ENCODE results near the gene EMILIN2.
"Not testable (repeated sequence)": the region's sequence is repeated elsewhere in the genome, so short reads cannot be mapped to it uniquely, and the experiment has no call there.

The EMILIN2 gene

DNA sequence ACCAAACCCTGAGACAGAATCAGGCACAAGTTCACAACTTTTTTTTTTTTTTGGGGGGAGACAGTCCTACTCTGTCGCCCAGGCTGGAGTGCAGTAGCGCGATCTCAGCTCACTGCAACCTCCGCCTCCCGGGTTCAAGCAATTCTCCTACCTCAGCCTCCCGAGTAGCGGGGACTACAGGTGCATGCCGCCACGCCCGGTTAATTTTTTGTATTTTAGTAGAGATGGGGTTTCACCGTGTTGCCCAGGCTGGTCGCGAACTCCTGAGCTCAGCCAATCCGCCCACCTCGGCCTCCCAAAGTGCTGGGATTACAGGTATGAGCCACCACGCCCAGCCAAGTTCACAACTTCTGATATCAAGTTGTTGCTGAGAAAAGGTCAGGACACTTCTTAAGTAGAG is 68.7 kb downstream of the EMILIN2 start:
- DNase-seq (ENCODE audit: low read depth in 2 of 2), result not testable (repeated sequence)

DNA sequence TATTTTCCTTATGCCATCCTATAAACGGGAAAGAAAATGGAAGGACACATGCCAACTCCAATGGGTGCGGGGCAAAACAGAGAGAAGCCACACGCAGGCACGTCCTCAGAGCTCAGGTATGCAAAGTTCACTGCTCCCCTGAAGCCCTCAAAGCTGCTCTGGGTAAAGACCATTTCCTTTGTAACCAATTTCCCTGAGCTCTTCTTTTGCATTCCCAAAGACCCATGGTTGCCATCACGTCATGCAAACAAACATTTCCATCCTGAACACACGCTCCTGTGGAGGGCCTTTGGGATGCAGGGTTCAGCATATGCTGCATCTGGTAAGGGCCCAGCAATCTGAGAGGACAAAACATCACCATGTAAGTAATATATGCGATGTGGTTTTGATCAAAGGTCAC is 69.4 kb downstream of the EMILIN2 start:
- no peak for DNase-seq (ENCODE audit: low read depth in 2 of 2)

DNA sequence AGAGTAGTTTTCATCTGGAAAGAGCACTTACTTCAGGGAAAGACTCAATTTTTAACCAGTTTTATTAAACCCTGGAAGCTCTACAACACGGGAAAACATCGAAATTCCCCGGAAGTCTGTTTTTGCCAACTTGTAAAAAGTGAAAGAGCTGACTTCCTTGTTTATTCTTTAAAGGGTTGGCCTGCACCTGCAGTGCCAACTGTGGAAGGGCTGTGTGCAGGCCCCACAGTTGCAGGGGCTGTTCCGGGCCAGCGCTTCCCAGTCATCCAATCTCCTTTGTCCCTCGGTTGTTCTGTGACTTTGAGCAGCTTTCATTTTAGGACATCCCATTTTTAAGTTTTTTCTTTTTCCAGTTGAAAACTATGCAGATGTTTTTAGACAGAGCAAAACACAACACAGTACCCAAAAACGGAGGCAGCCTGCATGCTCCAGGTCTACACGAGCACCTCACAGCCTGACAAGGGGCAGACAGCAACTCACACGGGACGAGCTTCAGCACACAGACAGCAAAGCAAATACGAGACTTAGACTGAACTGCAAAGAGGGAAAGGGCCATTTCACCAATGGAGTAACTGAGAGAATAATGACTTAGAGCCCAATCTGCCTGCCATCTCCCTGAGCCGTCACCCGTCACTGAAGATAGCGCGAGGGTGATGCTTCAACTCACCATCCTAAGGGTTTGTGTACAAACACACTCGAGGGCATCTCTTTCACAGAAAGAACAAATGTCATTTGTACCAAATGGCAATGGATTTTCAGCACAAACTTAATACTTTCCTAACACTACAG is 70.6 kb downstream of the EMILIN2 start:
- no peak for DNase-seq (ENCODE audit: low read depth in 2 of 2)

DNA sequence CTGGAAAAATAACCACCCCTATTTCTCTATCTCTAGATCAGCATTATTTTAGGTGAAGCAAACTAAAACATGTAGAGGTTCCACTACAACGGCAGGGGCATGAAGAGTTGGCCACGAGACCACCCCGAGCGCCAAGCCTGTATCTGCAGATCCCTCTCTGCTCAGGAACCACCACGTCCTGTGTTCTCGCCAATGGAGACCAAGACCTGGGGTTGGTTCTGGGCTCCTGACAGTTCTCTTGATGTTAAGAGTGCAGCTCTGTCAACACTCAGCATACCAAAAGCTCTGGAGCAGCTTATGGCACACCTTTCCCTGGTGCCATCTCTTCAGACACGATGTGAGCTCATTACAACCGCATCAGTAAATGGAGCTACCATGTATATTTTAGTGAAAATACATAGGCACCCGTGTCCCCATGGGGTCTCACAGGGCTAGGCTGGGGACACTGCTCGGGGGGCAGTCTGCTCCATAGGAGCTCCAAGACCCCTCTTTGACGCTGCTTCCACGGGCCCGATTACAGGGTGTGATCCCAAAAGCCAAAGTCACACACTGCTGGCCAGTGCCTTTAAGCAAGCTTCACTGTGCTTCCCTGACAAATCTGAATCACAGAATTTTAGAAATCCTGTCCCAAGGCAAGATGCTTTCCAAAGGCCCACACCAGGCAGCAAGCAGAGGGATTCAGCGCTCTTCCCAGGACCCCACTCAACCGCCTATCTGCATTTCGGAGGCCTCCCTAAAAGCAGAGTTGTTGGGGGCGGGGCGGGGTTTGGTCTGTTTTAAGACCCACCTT is 72.2 kb downstream of the EMILIN2 start:
- no peak for DNase-seq (ENCODE audit: low read depth in 2 of 2)

DNA sequence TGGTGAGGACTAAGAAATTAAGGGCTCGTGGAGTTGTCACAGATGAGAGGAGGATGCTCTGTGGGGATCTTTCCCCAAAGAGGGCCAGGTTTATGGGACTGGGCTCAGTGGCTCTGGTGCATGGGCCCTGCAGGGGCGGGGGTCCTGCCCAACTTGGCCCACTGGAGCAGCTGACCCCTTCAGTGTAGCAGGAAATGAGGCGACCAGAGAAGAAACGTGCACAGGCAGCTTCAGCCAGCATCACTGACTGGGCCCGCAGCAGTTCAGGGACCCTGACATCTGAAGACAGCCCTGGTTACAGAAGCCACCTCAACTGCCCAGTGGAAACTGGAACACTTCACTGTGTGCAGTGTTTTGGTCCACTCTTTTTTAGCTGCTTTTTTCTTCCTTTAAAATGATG is 72.8 kb downstream of the EMILIN2 start:
- DNase-seq (ENCODE audit: low read depth in 2 of 2), result no peak

DNA sequence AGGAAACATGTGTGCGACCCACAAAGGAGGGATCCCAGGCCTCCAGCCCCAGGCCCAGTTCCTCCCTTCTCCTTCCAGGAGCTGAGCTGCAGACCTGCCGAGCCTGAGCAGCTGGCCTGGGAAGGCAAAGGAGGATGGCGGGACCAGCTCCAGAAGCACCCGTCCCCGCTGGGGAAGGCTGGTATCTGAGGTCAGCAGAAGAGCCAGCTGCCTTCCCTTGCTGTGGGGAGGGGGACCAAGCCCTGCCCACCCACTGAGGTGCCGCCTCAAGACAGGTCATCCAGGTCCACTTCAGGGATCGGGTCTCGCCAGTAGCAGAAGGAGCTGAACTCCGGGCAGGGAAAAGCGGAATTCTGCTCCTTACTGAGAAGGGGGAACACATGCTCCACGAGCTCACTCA is 73.2 kb downstream of the EMILIN2 start:
- DNase-seq (ENCODE audit: low read depth in 2 of 2), result no peak

DNA sequence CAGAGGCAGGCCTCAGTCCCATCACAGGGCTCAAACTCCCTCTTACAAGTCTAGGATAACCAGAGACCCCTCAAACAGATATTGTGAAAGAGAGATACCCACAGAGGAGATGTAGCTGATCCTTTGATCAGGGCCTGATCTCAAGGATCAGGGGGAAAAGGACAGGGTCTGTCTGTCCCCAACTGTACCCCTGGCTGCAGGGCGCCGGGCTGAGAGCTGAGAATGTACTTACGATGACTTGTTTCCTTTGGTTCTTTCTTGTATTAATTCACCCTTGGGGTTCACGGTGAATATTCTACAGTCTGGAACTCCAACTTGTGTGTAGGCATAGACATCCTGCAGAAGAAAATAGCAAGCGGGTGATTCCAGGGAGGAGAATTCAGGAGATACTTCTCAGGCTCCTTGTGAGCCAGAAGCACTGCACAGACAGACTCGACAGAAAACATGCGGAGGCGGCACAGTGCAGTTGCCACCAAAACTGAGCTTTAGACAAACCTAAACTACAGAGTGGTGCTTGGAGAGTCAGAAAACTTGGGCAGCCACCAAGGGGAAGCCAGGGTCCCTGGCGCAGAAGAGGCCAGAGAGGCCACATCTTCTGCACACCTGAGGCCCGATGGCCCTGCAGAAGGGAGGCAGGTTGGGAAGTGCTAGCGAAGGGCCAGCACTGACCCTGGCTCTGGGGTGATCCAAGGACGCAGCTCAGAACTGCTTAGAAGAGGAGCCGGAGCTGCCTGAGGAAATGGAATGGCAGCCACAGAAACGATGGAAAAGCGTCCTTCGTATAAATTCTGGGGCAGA is 73.9 kb downstream of the EMILIN2 start:
- DNase-seq (ENCODE audit: low read depth in 2 of 2), result no peak

DNA sequence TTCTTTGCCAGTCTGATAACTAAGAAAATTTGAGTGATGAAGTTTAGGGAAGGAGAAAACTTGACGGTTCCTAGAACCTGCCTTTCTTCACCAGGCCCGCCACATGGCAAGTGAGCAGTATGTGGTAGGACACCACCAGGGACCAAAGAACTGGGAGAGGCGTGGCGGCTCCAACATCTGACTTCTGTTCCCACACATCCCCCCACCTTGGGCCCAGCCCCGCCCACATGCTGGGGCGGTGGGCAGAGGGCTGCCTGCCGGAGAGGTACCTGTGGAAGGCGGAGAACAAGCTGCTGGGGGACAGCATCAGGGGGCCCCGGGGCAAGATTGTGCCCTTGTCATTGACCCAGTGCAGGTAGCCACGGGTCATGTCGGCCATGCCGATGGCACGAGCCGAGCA is 75.0 kb downstream of the EMILIN2 start:
- DNase-seq (ENCODE audit: low read depth in 2 of 2), result no peak

DNA sequence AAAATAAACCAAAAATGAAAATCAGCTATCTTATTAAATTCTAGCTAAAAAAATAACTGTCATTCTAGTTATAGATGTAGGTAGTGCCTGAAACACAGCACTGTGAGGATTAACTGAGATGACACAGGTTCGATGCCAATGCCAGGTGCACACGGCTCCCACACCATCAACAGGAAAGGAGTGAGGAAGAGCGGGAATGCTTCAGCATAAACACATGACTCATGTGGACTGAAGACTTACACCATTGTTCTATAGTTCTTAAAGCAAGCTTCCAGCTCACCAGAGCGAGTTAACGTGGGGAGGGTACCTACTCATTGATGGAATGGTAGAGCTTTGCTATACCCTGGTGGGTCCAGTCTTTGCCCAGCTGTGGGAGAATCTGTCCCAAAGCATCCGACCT is 76.7 kb downstream of the EMILIN2 start:
- DNase-seq (ENCODE audit: low read depth in 2 of 2), result no peak

DNA sequence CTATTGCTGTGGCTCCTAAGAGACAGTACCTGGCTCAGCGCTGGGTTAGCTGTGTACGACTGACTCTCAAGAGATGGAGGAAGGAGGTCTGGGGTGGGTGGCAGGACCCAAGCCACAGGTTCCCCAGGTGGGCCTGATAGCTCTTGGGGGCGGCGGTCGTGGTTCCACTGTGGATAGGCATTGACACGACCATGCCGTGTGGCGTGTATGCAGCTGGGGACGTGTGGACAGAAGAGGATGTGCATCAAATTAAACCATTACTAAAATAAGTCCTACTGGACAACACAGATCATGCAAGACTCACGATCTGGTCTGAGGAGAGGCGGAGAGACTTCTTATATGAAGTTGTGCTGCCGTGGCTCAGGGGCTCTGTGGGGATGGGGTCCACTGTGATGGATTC is 78.1 kb downstream of the EMILIN2 start:
- DNase-seq (ENCODE audit: low read depth in 2 of 2), result no peak

DNA sequence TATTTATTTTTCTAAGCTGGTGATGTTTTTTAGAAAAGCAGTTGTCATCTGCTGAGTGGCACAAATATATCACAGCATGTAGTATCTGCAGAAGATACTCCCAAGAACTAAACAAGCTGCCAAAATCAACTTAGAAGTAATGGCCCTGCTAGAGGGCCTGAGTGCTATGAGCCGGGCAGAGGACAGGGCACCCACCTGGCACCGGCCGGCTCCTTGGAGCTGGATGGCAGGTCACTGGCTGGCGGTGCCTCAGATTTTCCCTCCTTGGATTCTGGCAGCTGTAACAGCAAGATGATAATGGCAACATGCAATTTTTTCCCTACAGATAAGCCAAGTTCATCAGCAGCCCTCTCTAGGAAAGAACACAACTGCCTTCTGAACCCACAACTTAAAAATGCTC is 79.7 kb downstream of the EMILIN2 start:
- no peak for DNase-seq (ENCODE audit: low read depth in 2 of 2)

DNA sequence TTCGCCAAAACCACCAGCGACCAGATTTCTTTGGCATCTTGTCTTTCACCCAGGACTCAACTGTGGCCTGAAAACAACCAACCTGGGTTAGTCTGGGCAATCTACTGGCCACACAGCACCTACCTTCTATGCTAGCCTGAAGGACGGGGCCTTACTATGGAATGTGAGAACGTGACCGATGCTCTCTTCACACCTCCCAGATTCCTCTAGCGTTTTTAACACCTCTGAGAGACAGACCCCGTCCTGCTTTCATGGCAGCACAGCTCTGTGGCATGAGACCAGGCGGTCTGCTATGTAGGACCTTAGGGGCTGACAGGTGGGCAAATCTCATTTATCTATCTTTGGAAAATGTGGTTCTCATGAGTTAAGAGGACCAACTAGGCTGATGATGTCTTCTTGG is 80.9 kb downstream of the EMILIN2 start:
- DNase-seq (ENCODE audit: low read depth in 2 of 2), result no peak

DNA sequence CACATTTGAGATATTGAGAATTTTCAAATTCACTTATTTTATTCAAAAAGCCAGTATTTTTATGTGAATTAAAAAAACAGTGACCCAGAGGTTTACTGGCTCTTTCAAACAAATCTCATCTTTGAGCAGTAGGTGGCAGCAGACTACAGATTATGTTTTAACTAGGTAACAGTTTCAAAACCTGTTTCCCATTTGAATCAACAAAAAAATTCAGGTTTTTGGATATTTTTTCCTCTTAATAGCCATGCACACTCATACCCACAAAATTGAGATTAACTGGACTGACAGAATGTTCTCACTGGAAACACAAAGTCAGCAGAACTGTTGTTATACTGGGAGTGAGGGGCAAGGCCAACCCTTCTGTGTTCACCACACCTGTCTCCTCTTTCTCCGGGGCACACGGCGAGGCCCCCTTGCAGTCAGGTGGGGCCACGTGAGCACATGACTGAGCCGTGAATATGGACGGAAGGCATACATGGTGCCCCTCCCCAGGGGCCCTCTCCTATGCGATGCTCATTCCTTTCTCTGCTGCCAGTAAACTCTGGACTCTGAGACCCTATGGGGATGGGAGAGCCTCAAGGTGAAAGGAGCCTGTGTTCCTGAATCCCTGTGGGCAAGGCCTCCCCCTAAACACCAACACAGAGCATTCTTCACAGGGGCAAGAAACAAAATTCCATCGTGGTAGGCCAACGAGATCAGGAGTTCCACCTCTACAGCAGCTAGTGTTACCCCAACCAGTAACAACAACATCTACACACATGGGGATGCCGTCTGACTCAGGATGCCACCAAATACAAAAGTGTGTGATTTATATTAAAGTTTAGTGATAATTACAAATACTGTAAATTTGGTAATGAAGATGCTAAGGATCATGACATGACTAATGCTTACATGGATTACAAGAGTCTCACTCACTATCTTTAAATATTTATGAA is 85.7 kb downstream of the EMILIN2 start:
- DNase-seq (ENCODE audit: low read depth in 2 of 2), result no peak

DNA sequence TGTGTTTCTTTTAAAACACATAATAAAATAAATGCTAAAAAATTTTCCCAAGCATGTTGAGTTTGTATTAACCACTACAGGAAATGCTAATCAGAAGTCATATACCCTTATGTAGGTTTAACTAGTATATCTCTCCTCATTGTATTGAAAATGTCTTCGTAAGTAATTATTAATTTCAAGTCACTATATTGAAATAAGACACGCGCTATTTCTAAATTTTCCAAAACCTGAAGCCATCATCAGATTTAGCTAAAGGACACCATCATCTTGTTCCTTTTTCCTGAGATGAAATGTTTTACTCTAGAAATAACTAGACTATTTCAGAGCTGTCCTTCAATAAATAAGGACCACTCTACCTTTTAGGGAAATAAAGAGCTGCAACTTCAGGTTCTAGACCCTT is 87.2 kb downstream of the EMILIN2 start:
- DNase-seq (ENCODE audit: low read depth in 2 of 2), result no peak

DNA sequence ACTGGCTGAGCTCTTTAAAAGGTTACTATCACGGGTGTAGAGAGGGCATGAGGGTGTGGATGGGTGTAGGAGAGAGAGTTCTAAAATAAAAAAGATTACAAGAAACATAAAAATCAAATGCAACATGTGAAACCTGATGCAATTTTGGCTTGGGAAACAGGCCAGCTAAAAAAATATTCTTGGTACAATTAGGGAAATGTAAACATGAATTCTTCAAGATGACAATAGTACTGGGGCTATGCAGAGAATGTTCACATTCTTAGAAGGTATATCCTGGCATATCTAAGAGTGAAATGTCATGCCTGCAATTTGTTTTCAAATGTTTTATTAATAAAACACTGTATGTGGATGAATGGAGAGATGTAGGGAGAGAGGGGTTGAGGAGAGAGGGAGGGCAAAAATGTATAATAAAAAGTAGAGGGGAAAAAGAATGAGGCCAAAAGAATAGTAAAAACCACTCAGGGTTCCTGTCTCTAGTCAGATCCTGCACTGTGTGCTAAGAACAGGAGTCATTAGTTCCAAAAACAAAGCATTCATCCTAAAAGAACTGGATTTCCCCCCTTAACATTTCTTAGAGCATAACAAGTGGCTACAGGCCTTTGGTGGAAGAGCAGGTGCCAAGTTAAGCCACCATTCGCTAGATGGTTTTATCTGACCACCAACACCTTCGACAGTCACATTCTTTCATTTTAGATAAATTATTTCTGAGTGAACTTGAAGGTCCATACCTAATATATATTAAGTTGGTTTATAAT is 88.8 kb downstream of the EMILIN2 start:
- DNase-seq (ENCODE audit: low read depth in 2 of 2), result no peak

DNA sequence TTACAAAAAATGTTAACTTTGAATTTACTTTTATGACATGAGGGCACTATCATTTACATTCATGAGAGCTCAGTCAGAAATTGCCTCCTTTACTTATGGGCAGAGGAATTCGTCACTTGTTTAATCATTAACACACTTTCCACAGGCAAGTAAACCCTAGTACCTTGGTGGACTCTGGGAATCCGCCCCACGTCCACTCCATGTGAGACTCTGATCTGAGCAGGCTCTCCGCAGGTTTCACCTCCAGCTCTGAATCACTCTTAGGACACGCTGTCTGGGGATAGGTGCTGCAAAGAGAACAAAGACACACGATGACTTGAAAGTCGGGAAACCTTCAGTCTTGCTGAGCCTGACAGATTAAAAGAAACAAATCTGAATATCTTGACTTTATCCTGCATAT is 92.5 kb downstream of the EMILIN2 start:
- DNase-seq (ENCODE audit: low read depth in 2 of 2), result no peak

DNA sequence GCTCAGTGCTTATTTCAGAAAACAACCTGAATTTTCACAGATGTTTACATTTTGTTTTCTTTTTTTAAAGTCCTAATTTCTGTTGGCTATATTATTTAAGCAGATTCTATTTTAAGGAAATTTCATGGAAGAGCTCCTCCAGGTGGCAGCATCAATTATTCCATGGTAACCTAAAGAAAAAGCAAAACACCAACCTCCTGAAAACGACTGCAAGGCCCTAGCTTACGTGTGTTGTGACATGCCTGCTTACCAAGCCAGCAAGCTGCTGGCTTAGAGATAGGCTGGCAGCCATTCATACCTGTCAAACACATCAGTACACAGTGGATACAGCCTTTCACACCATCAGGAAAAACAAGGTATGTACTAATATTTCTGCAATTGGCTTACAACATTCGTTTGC is 101.2 kb downstream of the EMILIN2 start:
- DNase-seq (ENCODE audit: low read depth in 2 of 2), result no peak

DNA sequence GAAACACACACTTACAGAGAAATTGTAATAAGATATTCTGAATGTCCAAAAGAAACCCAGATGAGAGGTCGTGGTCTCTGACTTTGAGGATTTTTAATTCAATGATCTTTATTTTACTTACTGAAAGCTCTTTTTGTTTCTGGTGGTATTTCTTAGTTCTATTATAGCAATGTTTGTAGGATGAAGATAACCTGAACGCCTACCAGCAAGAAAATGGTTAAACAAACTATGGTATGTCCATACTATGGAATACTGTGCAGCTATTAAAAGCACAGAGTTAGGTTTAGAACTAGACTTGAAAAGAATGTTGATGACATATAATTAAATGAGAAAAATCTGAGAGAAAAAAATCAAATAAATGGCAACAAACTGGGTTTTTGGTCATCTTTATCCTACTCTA is 105.8 kb downstream of the EMILIN2 start:
- DNase-seq (ENCODE audit: low read depth in 2 of 2), result no peak

DNA sequence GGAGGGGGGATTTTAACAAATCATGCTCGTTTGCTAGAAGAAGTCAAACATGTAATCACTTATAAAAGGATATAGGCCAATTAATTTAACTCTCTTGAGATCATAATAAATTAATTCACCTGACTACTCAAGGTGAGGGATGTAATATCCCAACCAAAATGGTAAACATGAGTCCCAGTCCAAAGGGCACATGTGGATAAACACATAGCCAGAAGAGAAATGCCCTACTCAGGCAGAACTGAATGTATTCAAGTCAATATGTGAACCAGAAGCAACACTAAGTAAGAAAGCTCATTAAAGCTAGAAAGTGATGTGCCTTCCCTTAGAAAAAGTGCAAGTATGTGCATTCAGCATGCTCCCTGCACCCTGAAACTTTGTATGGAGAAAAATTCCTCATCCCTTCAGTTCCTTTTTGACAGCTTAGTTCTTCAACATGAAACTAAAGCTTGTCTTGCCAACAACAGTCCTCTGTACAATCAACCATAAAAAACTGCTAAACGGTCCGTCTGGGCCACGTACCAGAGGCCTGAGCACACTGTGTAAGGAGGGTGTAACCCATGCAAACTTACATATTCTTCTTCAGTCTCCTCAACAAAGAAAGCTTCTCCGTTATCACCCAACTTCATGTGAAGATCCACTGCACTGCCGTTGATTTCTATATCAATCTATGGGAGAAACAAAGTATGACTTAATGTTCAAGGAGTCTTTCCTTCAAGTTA is 107.3 kb downstream of the EMILIN2 start:
- no peak for DNase-seq (ENCODE audit: low read depth in 2 of 2)

Measured in stimulated activated CD8-positive, alpha-beta memory T cell treated with anti-CD3 and anti-CD28 coated beads, Interleukin-2, amount 100 ng/mL, for 1 hour (primary cell).